Trophoblast cell (in vitro differentiated cells and primary cell): ENCODE results near the gene PRICKLE3. TPM values are rescaled to one million over a fixed set of nuclear protein-coding genes. Genes with fewer than 3 reads are reported as not detected.
A peak's percentile ranks its signal among the peaks of the same experiment; 100 is the strongest.

Experiments used
- DNase-seq, 2 donors: peaks; one replicate each; pipeline ENCODE4 v3.0.0-alpha.2; 2016
- H2AFZ ChIP-seq: 2 replicates; pipeline ENCODE4 v1.6.1; 2013; ENCODE audit warnings: low read length, moderate library complexity, mild to moderate bottlenecking; ENCODE audit not compliant: insufficient read depth, poor library complexity
- H2AK5ac ChIP-seq: 2 replicates; pipeline ENCODE4 v1.6.1; 2013; ENCODE audit warnings: mild to moderate bottlenecking, low read length
- H2BK120ac ChIP-seq: 2 replicates; pipeline ENCODE4 v1.6.1; 2013; ENCODE audit warnings: low read length, mild to moderate bottlenecking, moderate library complexity; ENCODE audit not compliant: insufficient read depth, poor library complexity
- H2BK12ac ChIP-seq: 2 replicates; pipeline ENCODE4 v1.6.1; 2013; ENCODE audit warnings: mild to moderate bottlenecking, low read length, moderate library complexity
- H2BK5ac ChIP-seq: 2 replicates; pipeline ENCODE4 v1.6.1; 2013; ENCODE audit warnings: low read length, low read depth, moderate library complexity, mild to moderate bottlenecking; ENCODE audit not compliant: poor library complexity
- H3K14ac ChIP-seq: 2 replicates; pipeline ENCODE4 v1.6.1; 2013; ENCODE audit warnings: mild to moderate bottlenecking, low read length
- H3K18ac ChIP-seq: 2 replicates; pipeline ENCODE4 v1.6.1; 2013; ENCODE audit warnings: mild to moderate bottlenecking, low read length
- H3K23ac ChIP-seq: 2 replicates; pipeline ENCODE4 v1.6.1; 2013; ENCODE audit warnings: low read length
- H3K27ac ChIP-seq: 2 replicates; pipeline ENCODE4 v1.5.1; 2013; ENCODE audit warnings: low read depth, mild to moderate bottlenecking, inconsistent platforms, low read length, moderate library complexity
- H3K27me3 ChIP-seq: 2 replicates; pipeline ENCODE4 v1.6.1; 2013; ENCODE audit warnings: inconsistent platforms, mild to moderate bottlenecking, low read length, moderate library complexity; ENCODE audit not compliant: insufficient read depth
- H3K36me3 ChIP-seq, 2 experiments: 1 replicate in 1 of 2; 2 replicates in 1 of 2; pipeline ENCODE4 v1.6.1; 2013; ENCODE audit warnings: low read length in 2 of 2, mild to moderate bottlenecking in 2 of 2, moderate library complexity in 1 of 2; ENCODE audit not compliant: insufficient read depth in 2 of 2, control insufficient read depth in 1 of 2
- H3K4ac ChIP-seq: 2 replicates; pipeline ENCODE4 v1.6.1; 2013; ENCODE audit warnings: low read depth, mild to moderate bottlenecking, low read length, moderate library complexity
- H3K4me1 ChIP-seq, 2 experiments: 1 replicate in 1 of 2; 2 replicates in 1 of 2; pipeline ENCODE4 v1.6.1; 2013; ENCODE audit warnings: low read length in 2 of 2, mild to moderate bottlenecking in 2 of 2, moderate library complexity in 1 of 2; ENCODE audit not compliant: insufficient read depth in 2 of 2, control insufficient read depth in 1 of 2
- H3K4me2 ChIP-seq: 2 replicates; pipeline ENCODE4 v1.6.1; 2013; ENCODE audit warnings: inconsistent platforms, mild to moderate bottlenecking, low read length, moderate library complexity
- H3K4me3 ChIP-seq: 2 replicates; pipeline ENCODE4 v1.5.1; 2013; ENCODE audit warnings: mild to moderate bottlenecking, low read depth, low read length, inconsistent platforms
- H3K79me1 ChIP-seq: one replicate; pipeline ENCODE4 v1.6.1; 2013; ENCODE audit warnings: low read length
- H3K79me2 ChIP-seq: 2 replicates; pipeline ENCODE4 v1.6.1; 2013; ENCODE audit warnings: low read length, mild to moderate bottlenecking; ENCODE audit not compliant: control insufficient read depth, insufficient read depth, poor library complexity
- H3K9ac ChIP-seq: 2 replicates; pipeline ENCODE4 v1.6.1; 2013; ENCODE audit warnings: mild to moderate bottlenecking, low read length
- H3K9me3 ChIP-seq: 2 replicates; pipeline ENCODE4 v1.6.1; 2013; ENCODE audit warnings: low read depth, mild to moderate bottlenecking, control low read depth, inconsistent platforms, low read length; ENCODE audit not compliant: insufficient read depth
- H4K12ac ChIP-seq: 2 replicates; pipeline ENCODE4 v1.6.1; 2013; ENCODE audit warnings: low read depth, mild to moderate bottlenecking, low read length, moderate library complexity
- H4K8ac ChIP-seq: 2 replicates; pipeline ENCODE4 v1.6.1; 2013; ENCODE audit warnings: low read depth, mild to moderate bottlenecking, low read length, moderate library complexity
- H4K91ac ChIP-seq: one replicate; pipeline ENCODE4 v1.6.1; 2013; ENCODE audit warnings: low read depth, mild to moderate bottlenecking, low read length, moderate library complexity
- WGBS: extraction: QIAGEN DNeasy Blood & Tissue Kit; methylation state at CpG from one replicate; pipeline ENCODE4 v1.1.7; 2013; ENCODE audit warnings: missing lambda C conversion rate; ENCODE audit not compliant: insufficient read length, insufficient coverage; ENCODE audit errors: extremely low coverage; 5-methylcytosine and 5-hydroxymethylcytosine counted together
- polyA plus RNA-seq: library from polyadenylated mRNA; stranded (reverse); fragments of 200-250 nt; gene quantifications from 2 replicates; pipeline ENCODE4 v1.2.3, GENCODE V29; 2013

The PRICKLE3 gene
- polyA plus RNA-seq = 12.6 TPM in 2 replicates

DNA sequence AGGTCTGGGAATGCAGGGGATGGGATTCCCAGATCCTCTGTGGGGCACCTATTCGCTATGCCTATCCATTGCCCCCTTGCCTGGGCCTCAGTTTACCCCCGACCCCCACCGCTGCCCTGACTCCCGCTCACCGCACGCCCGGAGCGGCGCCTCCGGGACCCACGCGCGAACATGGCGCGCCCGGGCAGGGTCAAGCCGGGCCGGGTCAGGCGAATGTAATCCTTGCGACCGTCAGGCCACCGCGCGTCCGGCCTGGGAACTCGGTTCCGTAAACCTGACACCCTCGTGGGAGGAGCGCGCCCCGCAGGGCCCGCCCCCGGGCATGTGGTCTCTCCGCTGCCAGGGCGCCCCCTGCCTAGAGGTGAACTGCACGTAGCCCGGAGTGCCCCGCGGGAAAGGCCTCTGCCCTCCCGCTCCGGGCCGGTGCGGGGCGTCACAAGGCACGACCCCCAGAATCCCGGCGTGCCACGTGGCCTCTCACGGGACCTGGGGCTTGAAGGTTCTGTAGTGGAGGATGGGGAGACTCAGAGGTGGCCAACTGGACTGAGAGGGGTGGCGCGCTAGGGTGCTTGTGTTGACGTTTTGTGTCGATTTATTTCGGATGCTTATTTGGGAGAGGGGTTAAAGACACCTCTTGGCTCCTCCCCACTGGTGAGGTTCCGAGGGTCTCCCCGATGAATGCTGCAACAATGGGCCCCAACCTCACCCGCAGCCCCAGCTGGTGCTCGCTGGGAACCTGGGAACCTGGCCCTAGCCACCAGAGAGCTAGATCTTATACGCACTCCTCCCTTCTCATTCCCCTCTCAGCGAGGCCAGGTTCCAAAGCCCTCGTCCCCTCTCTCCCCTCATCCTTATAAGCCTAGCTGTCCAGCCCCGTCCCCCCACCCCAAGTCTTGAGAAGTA, at the start of gene PRICKLE3:
TSS of gene PRICKLE3 (minus strand) at position 249 of the 903 bp plus-strand sequence. CDS start at position 173, 76 bp downstream.
- Histone ChIP-seq H2AFZ (peak within 1 kb of the TSS; percentile 75), H3K23ac (no peak within 1 kb of the TSS), H3K79me1 (peaks cover 15% of the 10 kb centered on the region), H3K9ac (peak within 1 kb of the TSS; percentile 74), H4K12ac (peak within 1 kb of the TSS; percentile 72), H2BK120ac (peak within 1 kb of the TSS; percentile 5), H3K4me1 (peaks cover 9 to 20% of the 10 kb centered on the region in 2 experiments), H2BK5ac (peak within 1 kb of the TSS; percentile 75), H4K91ac (peak within 1 kb of the TSS; percentile 90), H3K14ac (peak within 1 kb of the TSS; percentile 70), H3K79me2 (peaks cover 3% of the 10 kb centered on the region), H2AK5ac (peak within 1 kb of the TSS; percentile 14), H3K9me3 (peaks cover 1% of the 10 kb centered on the region), H3K27ac (peak within 1 kb of the TSS; percentile 57), H4K8ac (peak within 1 kb of the TSS; percentile 89), H3K36me3 (peaks cover 12 to 15% of the 10 kb centered on the region in 2 experiments), H2BK12ac (no peak within 1 kb of the TSS), H3K4me3 (peak within 1 kb of the TSS; percentile 76), H3K4ac (peak within 1 kb of the TSS; percentile 64), H3K27me3 (no peaks in the 10 kb centered on the region), H3K18ac (peak within 1 kb of the TSS; percentile 49), H3K4me2 (peak within 1 kb of the TSS; percentile 79)
- peak; percentile 71 to 84 for DNase-seq
- no CpG with 5 or more reads among the region's 62 CpGs for whole genome bisulfite sequencing

GRCh38 chrX:49233887-49234555, 47.8 kb upstream of the PRICKLE3 start:
- no peak overlapping the region for H2AK5ac ChIP-seq
- no peaks in the 10 kb centered on the region for H3K27me3 ChIP-seq
- H3K9ac ChIP-seq = no peak overlapping the region
- no peak overlapping the region for H3K14ac ChIP-seq
- H3K36me3 ChIP-seq = no peaks in the 10 kb centered on the region
- H3K27ac ChIP-seq = no peak overlapping the region
- no peak for DNase-seq
- no peak overlapping the region for H3K4me3 ChIP-seq
- H3K23ac ChIP-seq = no peak overlapping the region
- H2AFZ ChIP-seq = no peak overlapping the region
- H2BK5ac ChIP-seq = no peak overlapping the region
- WGBS = no CpG with 5 or more reads among the region's 56 CpGs
- H3K79me1 ChIP-seq = peaks cover 4% of the 10 kb centered on the region
- H3K9me3 ChIP-seq = no peaks in the 10 kb centered on the region
- H3K18ac ChIP-seq = no peak overlapping the region
- H3K4me1 ChIP-seq = peaks cover 5 to 6% of the 10 kb centered on the region in 2 experiments
- H3K4ac ChIP-seq = no peak overlapping the region
- no peak overlapping the region for H2BK120ac ChIP-seq
- no peak overlapping the region for H4K8ac ChIP-seq
- H4K12ac ChIP-seq = no peak overlapping the region
- H3K79me2 ChIP-seq = peaks cover 2% of the 10 kb centered on the region
- H4K91ac ChIP-seq = no peak overlapping the region
- no peak overlapping the region for H2BK12ac ChIP-seq
- no peak overlapping the region for H3K4me2 ChIP-seq

DNA sequence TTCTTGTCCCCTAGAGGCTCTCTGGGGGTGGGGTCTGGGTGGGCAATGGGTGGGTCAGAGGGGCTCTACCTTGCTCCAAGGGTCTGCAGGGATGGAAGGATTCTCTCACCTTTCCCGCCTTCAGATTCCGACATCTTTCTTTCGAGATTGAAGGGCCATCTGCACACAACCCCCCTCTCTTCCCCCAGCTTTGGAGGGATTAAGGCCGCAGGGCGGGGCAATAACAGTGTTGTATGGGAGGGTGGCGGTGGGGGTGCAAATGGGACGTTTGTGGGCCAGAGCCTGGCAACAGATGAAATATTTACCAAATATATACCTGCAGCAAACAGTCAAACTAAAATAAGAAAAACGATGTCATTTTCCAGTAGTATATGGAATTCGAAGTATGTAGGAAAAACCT, 47.0 kb upstream of the PRICKLE3 start, which contains the start of gene CACNA1F:
TSS of gene CACNA1F (minus strand) at position 165 of the 400 bp plus-strand sequence. CDS start at position 134, 31 bp downstream.
- H2BK12ac ChIP-seq = no peak within 1 kb of the TSS
- H2AK5ac ChIP-seq = no peak within 1 kb of the TSS
- no peak within 1 kb of the TSS for H3K27ac ChIP-seq
- H3K27me3 ChIP-seq = no peaks in the 10 kb centered on the region
- peaks cover 5 to 6% of the 10 kb centered on the region in 2 experiments for H3K4me1 ChIP-seq
- DNase-seq = no peak
- no peak within 1 kb of the TSS for H3K14ac ChIP-seq
- peaks cover 2% of the 10 kb centered on the region for H3K79me2 ChIP-seq
- no CpG with 5 or more reads among the region's 9 CpGs for WGBS
- H2AFZ ChIP-seq = no peak within 1 kb of the TSS
- H2BK5ac ChIP-seq = no peak within 1 kb of the TSS
- no peak within 1 kb of the TSS for H4K8ac ChIP-seq
- H3K36me3 ChIP-seq = no peaks in the 10 kb centered on the region
- no peak within 1 kb of the TSS for H2BK120ac ChIP-seq
- no peak within 1 kb of the TSS for H4K12ac ChIP-seq
- H3K4me3 ChIP-seq = no peak within 1 kb of the TSS
- no peak within 1 kb of the TSS for H3K18ac ChIP-seq
- H3K23ac ChIP-seq = no peak within 1 kb of the TSS
- peaks cover 4% of the 10 kb centered on the region for H3K79me1 ChIP-seq
- no peak within 1 kb of the TSS for H4K91ac ChIP-seq
- H3K4ac ChIP-seq = no peak within 1 kb of the TSS
- H3K4me2 ChIP-seq = no peak within 1 kb of the TSS
- H3K9me3 ChIP-seq = no peaks in the 10 kb centered on the region
- no peak within 1 kb of the TSS for H3K9ac ChIP-seq

GRCh38 chrX:49232525-49232924, 46.4 kb upstream of the PRICKLE3 start:
- Histone ChIP-seq H2AFZ (no peak overlapping the region), H2BK120ac (no peak overlapping the region), H3K79me1 (peaks cover 4% of the 10 kb centered on the region), H3K18ac (no peak overlapping the region), H2BK12ac (no peak overlapping the region), H3K4me3 (no peak overlapping the region), H3K23ac (no peak overlapping the region), H3K4me2 (no peak overlapping the region), H3K79me2 (peaks cover 2% of the 10 kb centered on the region), H2AK5ac (no peak overlapping the region), H4K91ac (no peak overlapping the region), H3K4ac (no peak overlapping the region), H3K9ac (no peak overlapping the region), H3K27me3 (no peaks in the 10 kb centered on the region), H3K9me3 (no peaks in the 10 kb centered on the region), H3K27ac (no peak overlapping the region), H3K36me3 (no peaks in the 10 kb centered on the region), H4K12ac (no peak overlapping the region), H4K8ac (no peak overlapping the region), H2BK5ac (no peak overlapping the region), H3K14ac (no peak overlapping the region), H3K4me1 (peaks cover 5 to 6% of the 10 kb centered on the region in 2 experiments)
- no peak for DNase-seq
- no CpG with 5 or more reads among the region's 2 CpGs for WGBS
